Loucy (cell line): ENCODE results near the gene DUSP23.

Experiments used
- CTCF ChIP-seq: fragments of 200-600 bp; sonication (generic); conservative IDR thresholded peaks from 2 replicates; pipeline ENCODE4 v1.5.1; 2014; ENCODE audit warnings: mild to moderate bottlenecking, antibody characterized with exemption, low read length
- EZH2phosphoT487 ChIP-seq: fragments of 200-600 bp; IDR thresholded peaks from 2 replicates; pipeline ENCODE4 v1.6.1; 2018; ENCODE audit warnings: antibody characterized with exemption, mild to moderate bottlenecking, moderate library complexity, borderline replicate concordance

GRCh38 chr1:159786966-159787365, 6.2 kb downstream of the DUSP23 start:
- TF ChIP-seq EZH2phosphoT487 (no peak), CTCF (no peak)
